Embryonic facial prominence (tissue), 1 donor: ENCODE results near the gene GUSB.
"Not testable (repeated sequence)": the region's sequence is repeated elsewhere in the genome, so short reads cannot be mapped to it uniquely, and the experiment has no call there.

Source experiments
- DNase-seq: peaks from one replicate; pipeline ENCODE4 v3.0.0-alpha.2; 2016; ENCODE audit errors: extremely low spot score

Gene GUSB

GRCh38 chr7:65981965-65982792 lies at the start of gene GUSB:
Gene GUSB (minus strand): TSS chr7:65982213. CDS start chr7:65982183, 30 bp downstream.
- peak; percentile 80 for DNase-seq

- DNase-seq = not testable (repeated sequence)
Observed at GRCh38 chr7:66028342-66028741, 46.3 kb upstream of the GUSB start.

DNA sequence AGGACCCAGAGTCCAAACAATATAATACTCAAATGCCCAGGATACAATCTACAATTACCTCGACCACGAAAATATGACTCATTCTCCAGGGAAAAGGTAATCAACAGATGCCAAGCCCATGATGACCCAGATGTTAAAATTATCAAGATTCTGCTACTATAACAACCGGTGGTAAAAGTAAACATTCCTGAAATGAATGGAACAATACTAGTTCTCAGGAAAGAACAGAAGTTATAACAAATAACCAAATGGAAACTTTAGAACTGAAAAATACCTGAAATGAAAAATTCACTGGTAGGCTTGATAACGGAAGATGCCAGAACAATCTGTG lies 34.1 kb upstream of the GUSB start:
- no peak for DNase-seq

DNA sequence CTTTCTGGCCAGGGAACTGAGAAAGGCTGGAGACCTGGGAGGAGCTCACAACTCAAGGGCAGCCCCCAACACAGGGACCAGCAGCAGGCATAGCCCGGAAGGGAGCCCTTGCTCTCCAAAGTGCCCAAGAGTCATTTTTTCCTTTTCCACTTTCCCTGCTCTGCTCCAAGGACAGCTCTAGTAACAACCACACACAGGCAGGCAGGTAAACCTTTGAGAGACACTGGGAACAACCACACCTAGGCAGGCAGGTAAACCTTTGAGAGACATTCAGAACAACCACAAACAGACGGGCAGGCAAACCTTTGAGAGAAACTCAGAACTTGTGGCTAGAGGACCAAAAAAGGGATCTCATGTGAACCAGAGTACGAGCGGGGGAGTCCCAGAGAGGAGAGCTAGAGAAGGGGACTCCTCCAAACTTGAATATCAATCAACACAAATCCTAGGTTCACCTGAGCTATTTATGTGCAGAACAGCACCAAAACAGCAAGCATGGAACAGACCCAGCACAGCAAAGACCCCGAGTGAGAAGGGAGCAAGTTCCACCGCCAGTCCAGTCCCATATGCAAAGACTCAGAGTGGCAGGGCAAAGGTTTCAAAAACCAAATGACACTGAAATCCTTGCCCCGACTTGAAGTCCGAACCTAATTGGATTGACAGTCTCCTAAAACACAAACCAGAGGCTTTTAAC lies 33.6 kb upstream of the GUSB start:
- DNase-seq = no peak

GRCh38 chr7:66013938-66014337 lies 31.9 kb upstream of the GUSB start:
- DNase-seq = no peak

GRCh38 chr7:66007232-66007631 lies 25.2 kb upstream of the GUSB start:
- DNase-seq = no peak

DNA sequence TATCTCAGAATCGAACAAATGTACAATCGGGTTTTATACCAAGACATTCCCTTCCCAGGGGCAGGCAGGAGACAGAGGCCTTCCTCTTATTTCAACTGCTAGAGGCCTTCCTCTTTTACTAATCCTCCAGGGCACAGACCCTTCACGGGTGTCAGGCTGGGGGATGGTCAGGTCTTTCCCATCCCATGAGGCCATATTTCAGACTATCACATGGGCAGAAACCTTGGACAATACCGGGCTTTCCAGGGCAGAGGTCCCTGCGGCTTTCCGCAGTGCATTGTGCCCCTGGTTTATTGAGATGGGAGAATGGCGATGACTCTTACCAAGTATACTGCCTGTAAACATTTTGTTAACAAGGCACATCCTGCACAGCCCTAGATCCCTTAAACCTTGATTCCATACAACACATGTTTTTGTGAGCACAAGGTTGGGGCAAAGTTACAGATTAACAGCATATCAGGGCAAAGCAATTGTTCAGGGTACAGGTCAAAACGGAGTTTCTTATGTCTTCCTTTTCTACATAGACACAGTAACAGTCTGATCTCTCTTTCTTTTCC lies 23.2 kb upstream of the GUSB start:
- not testable (repeated sequence) for DNase-seq

GRCh38 chr7:66000823-66001417 lies 18.9 kb upstream of the GUSB start:
- not testable (repeated sequence) for DNase-seq

DNA sequence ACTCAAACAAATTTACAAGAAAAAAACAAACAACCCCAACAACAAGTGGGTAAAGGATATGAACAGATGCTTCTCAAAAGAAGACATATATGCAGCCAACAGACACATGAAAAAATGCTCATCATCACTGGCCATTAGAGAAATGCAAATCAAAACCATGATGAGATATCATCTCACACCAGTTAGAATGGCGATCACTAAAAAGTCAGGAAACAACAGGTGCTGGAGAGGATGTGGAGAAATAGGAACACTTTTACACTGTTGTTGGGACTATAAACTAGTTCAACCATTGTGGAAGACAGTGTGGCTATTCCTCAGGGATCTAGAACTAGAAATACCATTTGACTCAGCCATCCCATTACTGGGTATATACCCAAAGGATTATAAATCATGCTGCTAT lies 13.0 kb upstream of the GUSB start:
- DNase-seq = not testable (repeated sequence)

DNA sequence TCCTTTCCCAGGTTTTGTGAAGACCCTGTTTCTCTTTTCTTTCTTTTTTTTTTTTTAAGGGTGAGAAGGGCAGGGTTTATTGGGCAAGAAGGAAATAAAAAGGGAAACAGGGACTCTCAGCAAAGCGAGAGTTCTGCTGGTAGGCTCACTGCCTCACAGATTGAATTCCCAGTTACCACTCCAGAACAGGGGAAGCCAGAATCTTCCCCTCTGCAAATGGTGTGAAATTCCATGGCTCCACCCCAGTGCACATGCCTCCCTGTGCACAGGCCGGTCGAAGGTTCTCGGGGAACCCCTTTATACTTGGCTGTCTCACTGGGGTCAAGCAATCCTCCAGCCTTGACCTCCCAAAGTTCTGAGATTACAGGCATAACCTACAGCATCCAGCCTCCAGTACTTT lies 10.5 kb upstream of the GUSB start:
- no peak for DNase-seq

DNA sequence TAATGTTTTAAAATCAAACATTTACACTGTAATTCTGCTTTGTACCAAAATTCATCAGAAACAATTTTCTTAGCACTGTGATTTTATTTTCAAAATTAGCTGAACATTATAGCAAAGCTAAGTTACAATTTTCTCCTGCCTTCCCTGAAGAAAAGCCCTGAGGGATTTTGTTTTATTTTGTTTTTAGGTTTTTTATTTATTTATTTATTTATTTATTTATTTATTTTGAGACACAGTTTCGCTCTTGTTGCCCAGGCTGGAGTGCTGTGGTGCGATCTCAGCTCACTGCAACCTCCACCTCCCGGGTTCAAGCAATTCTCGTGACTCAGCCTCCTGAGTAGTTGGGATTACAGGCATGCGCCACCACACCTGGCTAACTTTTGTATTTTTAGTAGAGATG lies 9.8 kb upstream of the GUSB start:
- DNase-seq = not testable (repeated sequence)

GRCh38 chr7:65989694-65990080 lies 7.7 kb upstream of the GUSB start:
- DNase-seq = no peak

- not testable (repeated sequence) for DNase-seq
Observed at GRCh38 chr7:65988503-65988902, 6.5 kb upstream of the GUSB start.

DNA sequence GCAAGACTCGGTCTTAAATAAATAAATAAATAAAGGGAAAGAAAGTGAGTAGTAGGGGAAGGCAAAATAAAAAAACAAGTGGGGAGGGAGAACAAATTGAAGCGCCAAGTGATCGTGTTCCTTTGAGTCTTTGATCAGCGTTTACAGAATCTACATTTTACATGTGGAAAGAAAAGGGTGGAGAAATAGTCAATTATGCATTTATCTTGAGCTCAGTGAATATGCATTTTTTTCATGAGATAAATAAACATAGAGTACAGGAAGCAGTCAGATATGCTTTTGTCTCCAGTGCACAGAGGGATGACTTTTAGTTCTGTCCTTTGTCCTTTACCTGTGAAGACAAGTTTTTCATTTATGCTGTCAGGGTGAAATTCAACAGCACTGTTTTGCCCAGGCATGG lies 6.1 kb upstream of the GUSB start:
- DNase-seq = no peak

DNA sequence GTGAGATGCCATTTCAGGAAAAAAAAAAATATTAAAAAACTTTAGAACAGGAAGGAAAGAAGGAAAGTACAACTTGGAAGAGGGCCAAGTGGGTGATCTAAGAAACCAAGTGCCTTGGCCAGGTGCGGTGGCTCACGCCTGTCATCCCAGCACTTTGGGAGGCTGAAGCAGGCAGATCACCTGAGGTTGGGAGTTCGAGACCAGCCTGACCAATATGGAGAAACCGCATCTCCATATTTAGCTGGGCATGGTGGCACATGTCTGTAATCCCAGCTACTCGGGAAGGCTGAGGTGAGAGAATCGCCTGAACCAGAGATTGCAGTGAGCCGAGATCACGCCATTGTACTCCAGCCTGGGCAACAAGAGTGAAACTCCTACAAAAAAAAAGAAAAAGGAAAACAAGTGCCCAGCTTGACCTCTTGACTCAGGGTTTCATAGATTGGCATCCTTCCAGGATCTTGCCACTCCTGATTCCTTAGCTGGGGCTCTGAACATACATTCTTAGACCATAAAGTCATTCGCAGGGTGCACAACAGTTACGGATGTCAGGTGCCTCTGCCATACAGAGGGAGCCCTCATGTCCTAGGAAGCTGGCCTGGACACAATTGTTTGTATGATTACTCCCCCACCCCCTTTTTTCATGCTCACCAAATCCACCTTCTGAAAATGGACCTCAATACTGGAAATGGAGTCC lies 2.1 kb upstream of the GUSB start:
- DNase-seq = no peak

- no peak for DNase-seq
Observed at GRCh38 chr7:65980478-65981250, 1.3 kb downstream of the GUSB start.

DNA sequence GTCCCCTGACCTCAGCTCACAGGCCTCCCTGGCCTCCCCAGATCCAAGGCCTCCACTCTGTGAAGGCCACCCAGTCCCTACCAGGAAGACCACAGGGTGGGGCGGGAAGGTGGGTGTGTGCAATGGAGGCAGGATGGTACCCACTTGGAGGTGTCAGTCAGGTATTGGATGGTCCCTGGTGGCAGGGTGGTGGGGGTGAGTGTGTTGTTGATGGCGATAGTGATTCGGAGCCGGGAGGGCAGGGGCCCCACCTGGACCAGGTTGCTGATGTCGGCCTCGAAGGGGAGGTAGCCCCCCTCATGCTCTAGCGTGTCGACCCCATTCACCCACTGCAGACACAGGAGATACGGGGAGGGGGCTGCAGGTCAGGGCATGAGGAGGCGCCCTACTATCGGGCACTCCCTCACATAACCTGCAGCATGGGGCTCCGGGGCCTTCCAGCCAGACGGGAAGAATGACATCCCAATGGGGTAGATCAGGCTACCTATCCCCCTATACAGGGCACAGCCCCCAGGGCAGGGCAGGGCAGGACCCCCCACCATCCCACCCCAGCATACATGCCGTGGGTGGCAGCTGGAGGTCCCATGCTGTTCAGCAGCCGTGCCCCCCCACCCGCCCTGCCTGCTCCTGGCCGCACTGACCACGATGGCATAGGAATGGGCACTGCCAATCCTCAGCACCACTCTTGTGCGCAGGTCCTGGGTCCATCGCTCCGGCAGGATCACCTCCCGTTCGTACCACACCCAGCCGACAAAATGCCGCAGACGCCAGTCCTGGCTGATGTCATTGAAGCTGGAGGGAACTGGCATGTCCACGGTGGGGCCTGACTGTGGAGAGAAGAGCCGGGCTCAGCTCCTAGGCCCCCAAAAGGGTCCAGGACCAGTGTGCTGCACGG lies 2.2 kb downstream of the GUSB start:
- no peak for DNase-seq

- DNase-seq = no peak
Observed at GRCh38 chr7:65978891-65979582, 3.0 kb downstream of the GUSB start.

DNA sequence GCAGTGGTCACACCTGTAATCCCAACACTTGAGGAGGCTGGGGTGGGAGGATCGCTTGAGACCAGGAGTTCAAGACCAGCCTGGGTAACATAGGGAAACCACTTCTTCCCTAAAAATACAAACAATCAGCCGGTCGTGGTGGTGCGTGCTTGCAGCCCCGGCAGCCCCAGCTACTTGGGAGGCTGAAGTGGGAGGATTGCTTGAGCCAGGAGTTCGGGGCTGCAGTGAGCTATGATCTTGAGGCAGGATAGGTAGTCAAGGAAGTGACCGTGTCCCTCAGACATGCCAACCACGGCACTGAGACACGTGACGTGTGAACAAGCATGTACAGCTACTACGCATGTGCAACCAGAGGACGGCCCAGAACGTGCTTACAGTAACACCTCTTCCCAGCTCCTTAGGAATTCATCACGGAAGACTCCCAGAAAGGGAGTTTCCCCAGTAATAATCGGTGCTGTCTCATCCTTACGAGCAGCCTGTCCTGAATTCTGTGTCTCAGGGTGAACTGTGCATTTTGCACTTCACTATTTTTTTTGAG lies 5.3 kb downstream of the GUSB start:
- DNase-seq = no peak
